Hematopoietic multipotent progenitor cell treated with erythropoietin and hydrocortisone succinate and interleukin-3 and kit ligand, for 4 days (in vitro differentiated cells): ENCODE measurements around the gene GTPBP10.

ENCODE experiments used
- DNase-seq: peaks from one replicate; pipeline ENCODE4 v3.0.0-alpha.2; 2015

The GTPBP10 gene

GRCh38 chr7:90383422-90383821, 36.9 kb downstream of the GTPBP10 start:
- DNase-seq, result no peak

- no peak for DNase-seq
Observed at GRCh38 chr7:90383861-90384260, 37.3 kb downstream of the GTPBP10 start.

- DNase-seq, result no peak
Observed at GRCh38 chr7:90384433-90384832, 37.9 kb downstream of the GTPBP10 start.

GRCh38 chr7:90387470-90388240, 41.1 kb downstream of the GTPBP10 start:
- DNase-seq, result peak; percentile 9

GRCh38 chr7:90390926-90391325, 44.4 kb downstream of the GTPBP10 start:
- DNase-seq, result no peak

GRCh38 chr7:90391488-90391887, 45.0 kb downstream of the GTPBP10 start:
- no peak for DNase-seq

GRCh38 chr7:90396420-90396819, 49.9 kb downstream of the GTPBP10 start:
- DNase-seq, result no peak

- DNase-seq, result peak; percentile 64
Observed at GRCh38 chr7:90401989-90402388, 55.5 kb downstream of the GTPBP10 start.

GRCh38 chr7:90402785-90403173, 56.3 kb downstream of the GTPBP10 start:
- DNase-seq, result no peak

GRCh38 chr7:90403174-90404113, 56.9 kb downstream of the GTPBP10 start, which contains the start of gene CLDN12:
CLDN12 (plus strand) TSS chr7:90403461; CDS start chr7:90412677, 9,216 bp downstream.
- DNase-seq, result peak; percentile 96

- DNase-seq, result no peak
Observed at GRCh38 chr7:90404777-90405176, 58.3 kb downstream of the GTPBP10 start.

- DNase-seq, result no peak
Observed at GRCh38 chr7:90407484-90407821, 60.9 kb downstream of the GTPBP10 start.

- DNase-seq, result no peak
Observed at GRCh38 chr7:90408142-90408541, 61.6 kb downstream of the GTPBP10 start.

- no peak for DNase-seq
Observed at GRCh38 chr7:90409667-90410066, 63.2 kb downstream of the GTPBP10 start.

- no peak for DNase-seq
Observed at GRCh38 chr7:90411510-90411909, 65.0 kb downstream of the GTPBP10 start.

- peak; percentile 53 for DNase-seq
Observed at GRCh38 chr7:90412458-90413184, 66.1 kb downstream of the GTPBP10 start.

GRCh38 chr7:90413185-90413528, 66.6 kb downstream of the GTPBP10 start:
- no peak for DNase-seq

GRCh38 chr7:90421651-90422050, 75.1 kb downstream of the GTPBP10 start:
- no peak for DNase-seq

- no peak for DNase-seq
Observed at GRCh38 chr7:90424720-90425119, 78.2 kb downstream of the GTPBP10 start.

GRCh38 chr7:90425376-90425775, 78.9 kb downstream of the GTPBP10 start:
- DNase-seq, result no peak

GRCh38 chr7:90430614-90431460, 84.3 kb downstream of the GTPBP10 start:
- no peak for DNase-seq

GRCh38 chr7:90432752-90433151, 86.2 kb downstream of the GTPBP10 start:
- no peak for DNase-seq
